G401.6 (cell line): Measurements from ENCODE around the gene RNU5B-1.

Experiments
- FAIRE-seq: peaks from 2 replicates; lab custom pipeline; 2012; peaks lifted over from hg19 to GRCh38; lab: Jason Lieb, UNC

Gene RNU5B-1

DNA sequence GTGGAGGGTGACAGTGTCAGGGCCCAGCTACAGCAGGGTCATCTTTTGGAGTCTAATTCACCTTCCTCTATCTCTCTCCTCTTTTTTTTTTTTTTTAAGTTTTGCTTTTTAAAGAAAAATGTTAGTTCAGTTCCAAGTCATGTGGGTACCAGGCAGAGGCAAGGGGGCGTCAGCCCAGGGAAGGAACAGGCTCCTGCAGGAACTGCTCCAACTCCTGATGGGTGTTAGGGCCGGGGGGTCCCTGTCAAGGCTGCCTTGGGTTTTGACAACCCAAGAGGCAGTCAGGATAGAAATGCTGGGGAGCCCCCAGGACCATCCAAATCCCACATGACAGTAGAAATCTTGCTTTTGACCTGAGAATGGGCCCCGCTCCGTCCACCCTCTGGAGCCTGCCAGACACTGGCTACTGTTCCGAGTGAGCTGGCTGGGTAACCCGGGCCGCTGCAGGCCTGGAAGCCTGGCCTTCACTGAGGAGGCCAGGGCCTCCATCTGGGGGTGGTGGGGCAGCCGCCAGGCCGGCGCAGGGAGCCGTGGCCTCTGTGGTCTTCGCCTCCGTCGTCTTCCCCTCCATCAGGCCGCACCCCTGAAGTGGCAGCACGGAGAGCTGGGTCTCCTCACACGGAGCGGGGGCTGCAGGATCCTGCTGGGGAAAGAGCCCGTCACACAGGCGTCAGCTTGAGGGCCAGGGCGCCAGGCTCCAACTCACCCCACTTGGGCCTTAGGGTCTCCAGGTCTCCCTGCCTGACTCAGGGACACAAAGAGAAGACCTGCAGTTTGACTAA, 24.2 kb downstream of the RNU5B-1 start:
- no peak for FAIRE-seq

DNA sequence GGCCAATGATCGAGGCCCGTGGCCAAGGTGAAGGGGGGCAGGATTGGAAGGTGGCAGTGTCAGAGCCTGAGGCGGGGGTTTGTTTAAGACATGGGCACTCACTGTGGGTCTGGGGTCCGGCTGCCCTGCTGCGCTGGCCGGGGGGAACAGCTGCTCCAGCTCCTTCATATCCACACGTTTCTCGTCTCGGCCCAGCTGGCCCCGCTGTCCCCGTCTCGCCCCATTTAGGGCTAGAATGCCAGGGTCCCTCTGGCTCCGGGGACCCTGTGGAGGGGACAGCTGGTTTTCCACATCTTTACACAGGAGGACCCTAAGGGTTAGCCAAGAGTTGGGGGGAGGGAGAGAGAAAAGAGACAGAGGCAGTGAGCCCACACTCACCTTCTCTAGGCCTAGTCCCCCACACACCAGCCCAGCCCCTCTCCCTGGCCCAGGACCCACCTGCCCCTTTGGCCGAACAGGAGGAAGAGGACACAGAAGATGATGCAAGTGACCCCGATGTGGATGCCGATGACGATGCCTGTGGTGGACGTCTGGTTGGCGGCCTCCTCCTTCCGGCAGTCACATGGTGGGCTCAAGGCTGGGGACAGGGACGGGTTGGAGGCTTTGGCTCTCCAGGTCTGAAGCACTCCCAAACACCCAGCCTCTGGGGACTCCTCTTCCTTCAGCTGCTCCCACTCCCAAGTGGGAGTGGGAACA, 25.0 kb downstream of the RNU5B-1 start:
- no peak for FAIRE-seq

- FAIRE-seq, result no peak
These were observed 25.7 kb downstream of the RNU5B-1 start for GRCh38 chr15:65329984-65330735.

GRCh38 chr15:65330934-65331645, 26.6 kb downstream of the RNU5B-1 start:
- no peak for FAIRE-seq

DNA sequence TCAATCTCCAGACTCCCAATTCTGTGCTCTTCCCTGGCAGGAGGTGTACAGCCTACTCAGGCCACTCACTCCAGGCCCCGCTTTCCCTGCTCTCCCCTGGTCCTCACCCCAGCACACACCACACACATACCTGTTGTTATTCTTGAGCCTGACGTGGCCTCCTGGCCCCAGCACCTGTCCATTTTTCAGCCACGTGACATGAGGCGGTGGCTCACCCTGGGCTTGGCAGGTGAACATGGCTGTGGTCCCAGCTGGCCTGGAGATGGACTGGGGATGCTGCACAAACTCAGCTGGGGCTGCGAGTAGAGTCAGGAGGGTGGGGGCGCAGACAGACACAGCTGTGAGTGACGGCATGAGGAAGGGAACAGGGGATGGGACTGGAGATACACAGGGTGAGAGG, 27.3 kb downstream of the RNU5B-1 start:
- no peak for FAIRE-seq

DNA sequence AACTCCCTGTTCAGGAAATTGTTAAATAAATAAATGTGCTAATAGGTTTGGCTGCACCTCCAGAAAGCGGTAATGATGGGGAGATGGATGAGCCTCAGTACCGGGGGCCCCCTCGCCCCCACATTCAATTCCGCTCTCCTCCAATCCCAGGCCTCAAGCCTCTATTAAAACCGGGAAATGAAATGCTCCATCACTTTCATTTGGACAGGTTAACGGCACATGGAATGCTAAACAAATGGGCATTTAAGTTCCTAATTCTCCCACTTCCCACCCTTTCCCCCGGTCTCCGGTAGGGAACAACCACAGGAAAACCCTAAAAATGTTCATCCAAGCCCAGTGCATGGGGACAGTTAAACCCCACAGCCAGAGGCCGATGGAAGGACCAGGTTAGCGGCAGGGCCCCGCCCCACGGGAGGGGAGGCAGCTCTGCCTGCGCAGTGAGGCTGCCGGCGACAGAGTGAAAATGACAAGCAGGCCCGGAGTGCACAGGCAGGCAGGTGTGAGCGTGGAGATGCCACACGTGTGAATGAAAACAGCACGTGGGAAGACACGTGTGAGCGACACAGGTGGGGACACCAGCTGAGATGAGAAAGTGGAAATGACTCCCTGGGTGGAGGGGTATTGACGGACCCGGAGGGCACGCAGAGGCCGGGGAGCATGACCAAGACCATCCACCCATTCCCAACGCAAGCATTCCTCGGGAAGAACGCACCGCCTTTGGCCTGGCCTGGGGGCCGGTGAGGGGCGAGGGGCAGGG, 28.1 kb downstream of the RNU5B-1 start:
- FAIRE-seq, result no peak

DNA sequence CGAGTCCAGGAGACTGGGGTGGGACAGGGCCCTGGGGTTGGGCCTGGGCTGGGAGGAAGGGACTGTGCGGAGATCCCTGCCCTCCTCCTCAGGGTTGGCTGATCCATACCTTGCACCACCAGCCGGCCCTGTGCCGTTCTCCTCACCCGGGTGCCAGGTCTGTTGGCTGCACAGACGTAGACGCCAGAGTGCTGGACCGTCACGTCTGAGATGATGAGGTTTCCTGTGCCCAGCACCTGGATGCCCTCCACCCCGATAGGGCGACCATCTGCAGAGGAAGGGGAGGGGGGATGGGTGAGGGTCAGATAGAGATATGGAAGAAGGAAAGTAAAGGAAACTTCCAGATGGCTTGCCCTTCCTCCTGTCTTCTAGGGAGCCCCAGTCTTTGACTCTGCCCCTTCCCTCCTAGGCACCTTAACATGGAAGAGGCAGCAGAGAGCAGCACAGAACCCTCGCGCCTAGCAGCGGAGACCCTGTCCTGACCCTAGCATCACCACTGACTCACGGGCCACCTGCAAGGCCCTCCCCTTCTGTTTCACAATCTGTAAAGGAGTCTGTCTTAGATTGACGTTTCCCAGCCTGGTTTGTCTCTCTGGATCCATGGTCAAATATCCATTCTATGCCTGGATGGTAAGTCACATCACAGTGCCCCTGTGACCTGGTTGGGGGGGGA, 28.8 kb downstream of the RNU5B-1 start:
- no peak for FAIRE-seq

- no peak for FAIRE-seq
These were observed 29.4 kb downstream of the RNU5B-1 start for GRCh38 chr15:65333856-65334255.

GRCh38 chr15:65334586-65335231, 30.2 kb downstream of the RNU5B-1 start:
- no peak for FAIRE-seq

DNA sequence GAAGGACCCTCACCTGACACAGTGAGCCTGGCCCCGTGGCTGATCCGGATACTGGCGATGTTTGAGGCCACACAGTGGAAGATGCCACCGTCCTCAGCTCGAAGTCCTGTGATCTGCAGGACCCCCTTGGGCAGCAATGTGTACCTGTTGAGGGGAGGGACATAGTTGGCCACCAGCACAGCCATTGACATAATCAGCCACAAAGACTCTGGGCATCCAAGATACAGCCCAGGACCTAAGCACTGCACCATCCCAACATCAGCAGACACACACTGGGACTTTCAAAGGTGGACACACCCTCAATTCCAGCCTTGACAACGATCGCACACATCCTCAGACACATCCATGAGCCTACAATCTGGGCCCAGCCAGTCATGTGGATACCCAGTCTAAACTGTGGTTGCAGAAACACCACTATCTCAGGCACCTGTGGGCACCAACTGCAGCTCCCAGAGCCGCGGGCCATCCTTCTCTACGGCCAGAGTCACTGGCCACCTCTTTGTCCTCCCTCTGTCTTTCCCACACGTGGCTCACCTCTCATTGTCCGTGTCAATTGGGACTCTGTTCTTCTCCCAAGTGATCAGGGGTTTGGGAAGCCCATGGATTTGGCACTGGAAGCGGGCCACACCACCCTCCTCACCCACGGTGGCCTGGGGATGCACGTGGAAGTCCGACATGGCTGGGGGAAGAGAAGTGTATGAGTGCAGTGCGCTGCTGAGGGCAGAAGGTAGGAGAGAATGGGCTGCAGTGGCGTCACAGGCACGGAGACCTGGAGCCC, 31.0 kb downstream of the RNU5B-1 start:
- FAIRE-seq, result no peak

DNA sequence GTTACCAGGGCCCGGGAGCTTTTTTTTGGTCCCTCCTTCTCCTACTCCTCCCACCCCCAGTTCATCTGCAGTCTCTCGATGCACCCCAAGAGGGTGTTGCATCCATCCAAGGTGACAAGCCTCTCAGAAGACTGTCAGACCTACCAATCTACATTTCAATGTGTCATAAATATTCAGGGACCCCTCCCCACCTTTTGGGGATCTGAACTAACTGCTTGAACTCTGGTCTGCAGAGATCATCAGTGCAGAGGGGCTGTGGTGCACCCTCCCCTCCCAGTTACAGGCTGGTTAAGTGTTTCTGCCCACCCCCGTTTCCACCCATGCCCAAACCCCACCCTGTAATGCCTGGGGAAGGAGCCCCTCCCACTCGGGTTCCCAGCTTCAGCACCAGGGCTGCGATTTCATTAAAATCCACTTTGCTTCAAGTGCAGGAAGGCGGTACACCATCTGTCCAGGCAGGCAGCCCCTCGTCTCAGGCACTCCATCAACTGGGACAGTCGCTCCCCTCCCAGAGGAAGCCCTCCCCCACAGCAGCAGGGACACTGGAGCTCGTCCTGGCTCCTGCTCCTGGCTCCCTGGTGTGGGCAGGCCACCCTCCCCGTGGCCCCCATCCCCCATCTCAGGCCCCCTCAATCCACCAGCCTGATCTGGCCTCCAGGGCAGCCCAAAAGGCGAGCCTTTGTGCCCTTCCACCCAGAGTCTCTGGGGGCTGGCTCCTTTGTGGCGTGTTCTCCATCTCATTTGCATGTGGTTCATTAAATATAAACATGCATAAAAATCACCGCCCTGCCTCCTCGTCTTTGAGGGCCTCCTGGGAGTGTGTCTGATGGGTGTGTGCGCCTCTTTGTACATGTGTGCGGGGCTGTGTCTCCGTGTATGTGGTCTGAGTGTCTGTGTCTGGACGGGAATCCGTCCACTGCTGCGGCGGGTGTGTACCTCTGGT, 32.3 kb downstream of the RNU5B-1 start:
- no peak for FAIRE-seq

DNA sequence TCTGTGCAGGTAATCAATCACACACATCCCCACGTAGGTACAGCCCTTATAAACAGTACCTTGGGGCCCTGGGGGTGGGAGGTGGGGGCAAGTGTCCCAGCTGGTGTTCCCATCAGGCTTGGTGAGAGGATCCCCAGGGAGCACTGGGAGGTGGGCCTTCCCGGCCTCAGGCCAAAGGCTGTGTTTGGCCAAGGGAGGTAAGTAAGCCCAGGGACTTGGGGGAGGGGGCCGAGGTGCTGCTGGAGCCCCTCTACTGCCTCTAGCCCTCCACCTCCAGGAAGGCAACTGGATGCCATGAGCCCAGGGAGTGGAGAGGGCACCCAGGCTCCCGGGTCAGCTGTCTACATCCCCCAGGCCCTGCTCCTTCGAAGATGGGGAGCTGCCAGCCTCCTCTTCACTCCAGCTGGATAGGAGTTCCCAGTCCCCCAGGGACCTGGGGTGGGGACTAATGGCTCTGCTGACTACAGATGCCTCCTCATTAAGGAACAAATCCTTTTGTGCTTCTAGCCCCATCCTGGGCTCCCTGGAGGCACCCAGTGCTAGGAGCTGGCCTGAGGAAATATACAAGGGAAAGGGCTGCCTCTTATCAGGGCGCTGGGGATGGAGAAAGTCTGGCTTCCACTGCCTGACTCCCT, 33.1 kb downstream of the RNU5B-1 start:
- FAIRE-seq, result no peak

GRCh38 chr15:65338366-65338765, 33.9 kb downstream of the RNU5B-1 start:
- no peak for FAIRE-seq

GRCh38 chr15:65338823-65339222, 34.3 kb downstream of the RNU5B-1 start:
- FAIRE-seq, result no peak

DNA sequence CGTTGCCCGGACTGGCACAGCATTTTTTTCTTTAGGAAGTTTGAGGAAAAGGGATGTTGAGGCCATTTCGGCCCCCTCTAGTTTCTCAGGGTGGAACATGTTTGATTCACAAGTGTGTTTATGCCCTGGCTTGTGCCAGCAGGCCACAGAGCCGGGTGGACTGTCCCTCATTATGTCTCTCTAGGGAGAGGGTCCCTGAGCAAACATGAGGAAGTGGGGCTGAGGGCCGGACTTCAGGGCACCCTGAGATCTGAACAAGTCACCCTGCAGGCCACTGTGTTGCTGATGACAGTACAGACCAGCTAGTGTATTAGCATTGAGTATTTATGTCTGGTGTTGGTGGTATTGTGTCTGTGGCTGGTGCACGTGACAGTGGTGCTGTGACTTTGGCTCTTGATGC, 34.9 kb downstream of the RNU5B-1 start:
- no peak for FAIRE-seq

GRCh38 chr15:65339920-65340319, 35.4 kb downstream of the RNU5B-1 start:
- FAIRE-seq, result no peak

DNA sequence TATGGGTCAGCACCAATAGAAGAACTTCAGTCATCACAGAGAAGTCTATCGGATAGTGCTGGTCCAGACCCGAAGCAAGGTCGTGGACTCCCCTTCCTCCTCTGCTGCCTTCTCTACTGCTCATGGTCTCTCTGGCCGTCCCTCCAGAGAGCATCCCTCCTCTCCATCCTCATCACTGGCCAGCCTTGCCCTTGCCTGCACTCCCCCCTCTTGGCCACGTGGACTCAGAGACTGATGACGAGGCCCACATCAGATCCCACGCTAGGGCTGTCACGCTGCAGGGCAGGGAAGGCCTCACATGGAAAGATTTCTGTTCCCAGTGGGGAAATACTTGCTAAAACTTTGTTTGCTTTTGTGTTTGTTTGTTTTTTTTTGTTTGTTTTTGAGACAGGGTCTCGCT, 38.0 kb downstream of the RNU5B-1 start:
- FAIRE-seq, result no peak

DNA sequence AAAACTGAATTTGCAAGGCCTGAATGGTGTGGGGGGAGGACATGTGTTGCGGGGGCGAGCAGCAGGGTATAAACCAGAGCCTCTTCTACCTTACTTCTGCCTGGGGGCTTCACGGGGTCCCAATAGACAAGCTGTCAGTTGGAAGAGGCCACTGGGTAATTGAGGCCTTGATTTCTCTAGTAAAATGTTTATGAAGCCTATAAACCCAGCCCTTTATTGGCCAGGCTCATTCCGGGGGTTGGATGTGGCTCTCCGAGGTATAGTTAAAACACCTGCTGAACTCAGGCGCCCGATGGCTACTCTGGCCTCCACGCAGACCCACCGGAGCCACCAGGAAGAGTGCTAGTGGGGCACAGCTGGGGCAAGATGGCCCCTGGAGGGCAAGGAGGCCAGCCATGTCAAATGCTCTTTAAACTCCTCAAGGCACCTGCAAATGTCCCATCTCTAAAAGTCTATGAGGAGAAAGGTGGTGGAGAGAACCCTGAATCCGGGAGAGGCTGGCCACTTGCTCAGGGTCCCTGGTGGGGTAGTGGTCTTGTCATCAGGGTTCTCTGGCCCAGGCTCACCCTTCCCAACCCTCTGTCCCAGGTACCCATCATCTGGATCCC, 39.0 kb downstream of the RNU5B-1 start:
- no peak for FAIRE-seq
